ENCODE measurements around the gene CDH2.

CDH2 gene

DNA sequence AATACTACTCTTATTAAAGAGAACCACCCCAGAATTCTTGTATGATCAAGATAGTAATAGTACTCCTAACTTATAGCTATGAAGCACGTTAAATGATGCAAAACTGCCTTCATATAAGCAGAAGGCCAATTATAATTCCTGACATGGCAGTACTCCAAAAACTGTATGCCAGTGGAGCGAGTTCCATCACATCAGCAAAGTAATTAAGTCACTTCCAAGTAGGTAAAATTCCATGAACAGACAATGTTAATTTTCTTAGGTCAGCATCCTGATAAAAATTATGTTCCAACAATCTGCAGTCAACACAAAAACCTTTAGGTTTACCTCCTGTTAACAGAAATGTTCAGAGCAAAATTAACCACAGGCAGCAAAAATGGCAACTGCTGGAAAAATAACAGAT is 136.7 kb downstream of the CDH2 start:
- no peak for DNase-seq

DNA sequence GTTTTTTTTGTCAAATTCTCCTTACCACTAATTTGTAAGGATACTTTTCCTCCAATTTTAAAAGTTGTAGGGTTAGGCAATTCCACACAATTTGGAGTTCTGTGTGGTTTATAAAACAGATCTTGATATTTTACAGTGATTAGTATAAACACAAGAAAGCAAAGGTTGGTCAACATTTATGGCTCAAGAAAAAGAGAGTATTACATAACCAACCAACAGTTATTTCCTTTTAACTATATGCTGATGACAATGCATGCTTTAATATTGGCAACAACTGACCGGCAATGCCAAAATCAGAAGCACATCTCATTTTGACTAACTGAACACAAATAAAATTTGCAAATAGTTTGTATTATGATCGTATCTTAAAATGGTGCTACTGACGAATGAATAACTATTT is 137.2 kb downstream of the CDH2 start:
- no peak for DNase-seq

DNA sequence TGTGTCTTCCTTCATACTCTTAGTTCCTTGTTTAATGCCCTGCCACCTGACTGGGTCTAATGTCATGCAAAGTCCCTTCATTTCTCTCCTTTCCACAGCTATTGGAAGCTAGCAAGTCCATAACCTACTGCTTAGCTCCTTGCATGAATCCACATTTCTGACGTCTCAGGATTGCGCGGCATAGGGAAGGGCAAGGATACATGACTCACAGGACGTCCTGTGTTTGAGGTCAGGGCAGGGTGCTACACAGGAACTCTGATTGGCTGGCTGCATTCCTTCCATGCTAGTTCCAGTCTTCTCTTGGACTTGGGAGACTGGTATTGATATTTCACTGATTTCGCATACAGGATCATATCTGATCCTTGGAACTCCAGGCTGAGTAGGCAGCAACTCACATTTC is 137.9 kb downstream of the CDH2 start:
- no peak for DNase-seq

DNA sequence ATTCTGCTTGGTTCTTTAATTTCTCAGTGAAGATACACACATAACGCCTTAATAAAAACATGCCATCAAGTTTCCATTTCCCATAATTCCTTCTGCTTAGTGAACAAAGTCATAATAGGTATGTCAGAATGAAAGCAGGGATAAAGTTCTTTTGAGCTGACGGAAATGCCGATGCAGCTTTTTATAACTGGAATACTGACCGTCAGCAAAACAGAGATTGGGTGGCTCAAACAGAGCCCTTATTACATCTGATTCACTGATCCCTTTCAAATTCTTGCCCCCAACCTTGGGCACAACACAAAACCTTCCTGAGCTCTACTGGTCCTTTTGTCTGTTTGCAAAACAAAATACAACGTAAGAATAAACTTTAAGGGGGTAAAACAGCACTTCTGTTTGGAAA is 140.4 kb downstream of the CDH2 start:
- DNase-seq = peak; percentile 68

DNA sequence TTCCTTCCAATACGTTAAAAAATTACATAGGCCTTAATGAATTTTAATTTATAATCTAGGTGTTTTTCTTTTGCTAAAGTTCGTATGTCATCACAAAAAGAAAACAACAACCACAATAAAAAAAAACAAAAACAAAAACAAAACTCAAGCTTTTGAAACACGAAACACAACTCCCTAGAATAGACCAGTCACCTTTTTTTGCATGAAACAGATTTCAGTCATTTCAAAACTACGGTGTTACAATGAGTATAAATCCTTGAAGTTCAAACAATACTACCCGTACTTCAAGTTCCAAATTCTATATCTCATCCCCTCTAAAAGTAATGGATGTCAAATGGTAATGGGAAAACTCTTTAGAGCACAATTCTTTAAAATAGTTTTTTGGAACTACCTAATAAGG is 142.4 kb downstream of the CDH2 start:
- no peak for DNase-seq

DNA sequence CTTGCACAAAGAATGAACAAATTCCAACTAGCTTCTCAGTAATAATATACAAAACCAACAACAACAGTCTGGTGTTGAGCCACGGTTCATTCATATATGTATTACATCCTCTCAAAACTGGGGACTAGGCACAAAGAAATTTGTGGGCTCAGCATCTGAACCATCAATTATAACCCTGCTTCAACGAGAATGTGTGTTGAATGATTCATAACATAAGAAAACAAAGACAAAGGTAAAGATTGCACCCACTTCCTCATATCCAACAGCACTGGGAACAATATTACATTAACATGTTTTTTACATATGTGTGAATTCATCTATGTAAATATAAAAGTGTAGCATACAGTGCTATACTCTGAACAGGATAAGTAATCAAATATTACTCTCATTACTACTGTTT is 144.8 kb downstream of the CDH2 start:
- no peak for DNase-seq

DNA sequence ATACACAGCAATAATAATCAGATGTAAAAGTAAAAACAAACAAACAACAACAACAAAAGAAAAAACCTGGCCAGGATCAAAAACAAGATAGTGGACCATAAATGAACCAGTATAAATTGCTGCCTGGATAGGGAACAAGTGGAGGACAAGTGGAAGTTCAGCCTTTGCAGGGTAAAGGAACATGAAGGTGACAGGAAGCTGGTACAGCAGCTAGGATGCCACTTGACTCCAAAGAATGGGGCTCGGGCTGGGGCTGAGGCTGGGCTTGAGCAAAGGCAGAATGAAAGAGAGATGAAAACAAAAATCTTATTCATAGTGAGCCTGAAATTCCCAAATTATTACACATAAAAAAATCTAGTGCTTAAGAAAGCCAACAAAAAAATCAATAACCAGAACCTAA is 146.5 kb downstream of the CDH2 start:
- DNase-seq = no peak

DNA sequence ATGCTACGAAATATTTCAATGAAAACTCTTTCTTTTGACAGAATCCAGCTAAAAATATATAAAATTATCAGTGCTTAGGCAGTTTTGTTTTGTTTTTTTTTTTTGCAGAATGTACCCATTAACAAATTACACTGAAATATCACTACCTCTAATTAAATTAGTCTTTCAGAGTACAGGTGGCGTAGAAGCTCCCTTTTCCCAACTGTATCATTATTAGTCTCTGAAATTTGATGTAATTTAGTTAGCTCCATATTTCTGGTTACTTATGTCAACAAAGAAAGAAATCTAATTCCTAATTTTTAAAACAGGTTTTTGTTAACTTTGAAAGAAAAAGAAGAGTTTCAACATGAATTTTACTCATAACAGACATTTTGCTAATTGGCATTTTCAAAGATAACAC is 149.2 kb downstream of the CDH2 start:
- no peak for DNase-seq

DNA sequence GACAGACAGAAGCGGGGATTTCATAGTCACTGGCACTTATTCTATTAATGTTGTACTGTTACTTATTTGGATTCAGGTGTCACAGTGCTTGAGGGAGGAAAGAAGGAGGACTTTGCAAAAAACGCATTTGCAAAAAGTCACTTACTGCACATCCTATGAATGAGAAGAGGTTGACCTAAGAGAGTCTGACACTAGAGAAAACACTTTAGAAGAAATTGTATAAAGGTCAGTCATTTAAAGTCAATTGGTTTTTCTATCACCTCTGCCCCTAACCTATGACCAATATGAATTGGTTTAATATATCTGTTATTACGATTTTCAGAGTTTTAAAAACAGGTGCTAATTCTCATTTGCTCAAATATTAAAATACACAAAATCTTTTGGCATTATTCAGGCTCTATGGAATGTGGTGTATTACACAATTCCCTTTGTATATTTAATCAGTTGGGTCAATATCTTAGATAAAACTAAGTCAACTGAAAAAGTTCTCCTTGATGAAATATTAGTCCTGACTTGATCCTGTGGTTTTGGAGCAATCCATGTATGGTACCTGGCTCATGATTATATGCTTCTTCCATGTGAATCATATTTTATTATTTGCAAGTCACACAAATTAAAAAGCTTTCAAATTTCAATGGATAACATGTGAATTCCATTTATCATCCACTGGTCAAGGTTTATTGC is 157.4 kb downstream of the CDH2 start:
- no peak for DNase-seq

DNA sequence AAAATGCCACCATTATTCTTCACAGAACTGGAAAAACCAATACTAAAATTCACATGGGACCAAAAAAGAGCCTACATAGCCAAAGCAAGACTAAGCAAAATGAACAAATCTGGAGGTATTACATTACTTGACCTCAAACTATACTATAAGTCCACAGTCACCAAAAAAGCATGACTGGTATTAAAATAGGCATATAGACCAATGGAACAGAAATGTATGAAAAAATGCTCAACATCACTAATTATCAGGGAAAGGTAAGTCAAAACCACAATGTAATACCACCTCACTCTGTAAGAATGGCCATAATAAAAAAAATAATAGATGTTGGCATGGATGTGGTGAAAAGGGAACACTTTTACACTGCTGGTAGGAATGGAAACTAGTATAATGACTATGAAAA is 158.6 kb downstream of the CDH2 start:
- no peak for DNase-seq

DNA sequence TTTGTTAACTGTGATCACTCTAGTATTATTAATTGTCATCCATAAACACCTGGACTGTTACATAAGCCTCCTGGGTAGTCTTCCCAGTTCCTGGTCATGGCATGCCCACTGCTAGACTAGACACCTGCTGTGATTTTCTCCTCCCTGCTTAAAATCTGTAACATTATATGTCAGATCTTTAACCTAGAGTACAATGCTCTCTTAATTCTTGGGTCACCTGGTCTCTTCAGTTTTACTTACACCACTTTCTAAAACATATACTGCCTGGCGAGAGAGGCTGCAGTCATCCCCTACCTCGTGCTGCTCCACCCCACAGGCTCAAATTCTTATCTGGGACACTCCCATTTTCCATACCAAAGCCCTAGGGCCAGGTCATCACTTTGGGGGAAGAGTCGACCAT is 161.3 kb downstream of the CDH2 start:
- DNase-seq = no peak

DNA sequence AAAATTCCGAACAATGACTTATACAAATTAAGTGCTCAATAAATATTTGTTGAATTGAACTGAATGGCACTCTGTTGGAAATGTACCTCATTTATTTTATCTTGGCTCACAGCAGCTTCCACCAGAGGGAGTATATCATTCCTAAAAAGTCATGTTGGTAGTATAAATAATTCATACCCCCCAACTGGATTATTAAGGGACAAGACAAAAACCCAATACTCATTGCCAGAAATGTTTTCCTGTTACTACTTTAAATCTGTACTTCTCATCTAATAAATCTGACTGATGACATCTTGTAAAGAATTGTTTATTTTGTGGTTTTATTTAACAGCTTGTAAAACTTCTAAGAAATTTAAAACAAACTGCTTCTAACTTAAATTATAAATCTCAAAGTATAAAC is 163.9 kb downstream of the CDH2 start:
- peak; percentile 19 for DNase-seq

DNA sequence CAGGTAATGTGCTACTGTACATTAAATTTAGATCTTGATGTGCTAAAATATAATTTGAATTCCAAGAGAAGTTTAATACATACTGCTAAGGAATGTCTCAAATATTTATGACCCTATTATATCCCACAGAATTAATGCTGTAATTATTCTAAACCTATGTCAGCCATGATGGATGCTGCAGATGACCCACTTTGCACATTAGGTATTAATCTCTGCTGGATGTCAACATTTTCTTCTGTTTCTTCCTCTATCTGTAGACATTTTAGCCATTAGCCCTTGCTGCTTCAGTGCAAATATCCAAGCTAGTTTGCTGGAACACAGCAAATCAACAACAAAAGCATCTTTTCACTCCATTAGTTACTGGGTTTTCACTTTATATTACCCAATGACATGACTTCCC is 164.6 kb downstream of the CDH2 start:
- no peak for DNase-seq

DNA sequence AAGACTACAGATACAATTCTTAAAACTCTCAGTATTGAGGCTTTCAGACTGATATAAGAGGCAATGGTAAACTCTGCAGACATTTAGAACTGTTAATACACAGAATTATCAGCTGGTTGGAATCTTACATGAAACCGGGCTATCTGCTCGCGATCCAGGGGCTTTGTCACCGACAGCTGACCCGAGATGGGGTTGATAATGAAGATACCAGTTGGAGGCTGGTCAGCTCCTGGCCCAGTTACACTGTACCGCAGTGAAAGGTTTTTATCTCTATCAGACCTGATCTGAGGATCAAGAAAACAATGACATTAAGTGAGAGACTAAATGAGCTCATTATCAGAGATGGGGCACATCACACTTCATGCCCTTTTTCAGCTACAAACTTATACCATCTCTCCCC is 167.3 kb downstream of the CDH2 start:
- no peak for DNase-seq

DNA sequence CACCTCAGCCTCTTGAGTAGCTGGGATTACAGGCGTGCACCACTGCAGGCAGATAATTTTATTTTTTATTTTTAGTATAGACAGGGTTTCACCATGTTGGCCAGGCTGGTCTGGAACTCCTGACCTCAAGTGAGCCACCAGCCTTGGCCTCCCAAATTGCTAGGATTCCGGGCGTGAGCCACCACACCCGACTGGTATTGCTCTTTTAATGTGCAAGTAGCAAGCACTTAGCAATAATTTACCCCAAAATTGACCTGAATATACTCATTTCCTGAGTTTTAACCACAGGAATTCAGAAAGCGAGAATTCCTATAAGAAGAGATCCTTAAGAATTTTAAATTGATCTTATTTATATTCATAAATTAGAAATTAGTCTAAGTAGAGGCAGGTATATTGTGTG is 169.1 kb downstream of the CDH2 start:
- no peak for DNase-seq

DNA sequence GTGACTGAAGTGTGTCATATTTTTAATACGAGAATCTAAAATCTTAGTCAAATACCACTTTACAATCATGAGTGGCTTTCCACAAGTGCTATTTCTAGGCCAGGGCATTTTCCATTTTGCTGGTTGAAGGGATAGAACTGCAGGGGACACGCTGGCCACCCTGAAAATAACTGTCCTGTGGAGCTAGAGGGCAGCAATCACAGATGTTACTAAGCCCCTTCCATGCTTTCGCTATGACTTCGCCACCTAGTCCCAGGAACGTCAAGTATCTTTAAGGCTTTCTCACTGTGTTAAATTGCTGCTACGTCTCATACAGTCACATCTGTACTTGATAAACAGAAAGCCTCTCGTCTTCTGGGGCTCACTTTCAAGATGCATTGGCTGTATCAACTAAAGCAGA is 171.8 kb downstream of the CDH2 start:
- no peak for DNase-seq

DNA sequence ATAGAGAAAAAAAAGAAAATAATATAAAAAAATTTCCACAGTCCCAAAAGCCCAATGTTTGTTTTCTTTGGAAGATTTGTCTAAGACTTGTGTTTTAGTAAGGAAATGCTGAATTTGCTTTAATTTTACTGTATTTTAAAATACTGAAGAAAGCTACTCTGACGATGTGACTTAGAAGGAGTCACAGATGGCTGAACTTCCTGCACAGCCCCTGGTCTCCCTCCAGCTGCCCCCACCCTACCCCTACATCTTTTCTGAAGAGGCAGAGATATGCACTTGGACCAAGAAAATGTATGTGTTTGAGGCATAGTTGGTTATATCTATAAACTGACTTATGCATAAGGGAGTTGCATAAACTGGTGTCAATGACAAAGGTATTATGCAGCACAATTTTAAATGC is 172.3 kb downstream of the CDH2 start:
- no peak for DNase-seq

DNA sequence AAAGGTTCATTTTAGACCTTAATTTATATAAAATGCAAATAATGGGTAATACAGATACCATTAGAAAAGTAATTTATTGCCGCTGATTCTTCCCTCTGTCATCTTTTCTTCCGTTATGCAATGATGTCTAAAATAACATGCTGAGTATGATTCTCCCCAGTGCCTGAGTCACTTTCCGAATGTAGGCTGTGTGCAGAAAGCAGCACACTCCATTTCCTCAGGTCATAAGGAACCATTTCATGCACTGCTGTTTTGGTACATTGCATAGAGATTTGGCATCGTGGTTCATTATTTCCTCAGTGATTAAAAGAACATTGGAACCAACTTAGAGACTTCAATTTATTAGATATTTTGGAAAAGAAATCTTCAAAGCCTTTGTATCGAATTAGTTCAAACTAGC is 173.5 kb downstream of the CDH2 start:
- DNase-seq = no peak

DNA sequence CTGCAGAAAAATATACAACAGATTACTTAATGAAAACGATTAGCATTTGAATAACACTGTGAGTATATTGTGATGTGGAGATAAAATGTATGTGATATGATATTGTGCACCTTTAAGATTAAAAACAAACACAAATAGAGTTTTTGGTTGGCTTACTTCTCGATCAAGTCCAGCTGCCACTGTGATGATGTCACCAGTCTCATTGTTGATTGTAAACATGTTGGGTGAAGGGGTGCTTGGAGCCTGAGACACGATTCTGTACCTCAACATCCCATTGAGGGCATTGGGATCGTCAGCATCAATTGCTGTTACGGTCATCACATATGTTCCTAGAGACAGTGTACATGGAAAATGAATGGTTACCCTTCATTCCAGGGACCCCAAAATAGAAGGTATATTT is 174.1 kb downstream of the CDH2 start:
- DNase-seq = no peak

DNA sequence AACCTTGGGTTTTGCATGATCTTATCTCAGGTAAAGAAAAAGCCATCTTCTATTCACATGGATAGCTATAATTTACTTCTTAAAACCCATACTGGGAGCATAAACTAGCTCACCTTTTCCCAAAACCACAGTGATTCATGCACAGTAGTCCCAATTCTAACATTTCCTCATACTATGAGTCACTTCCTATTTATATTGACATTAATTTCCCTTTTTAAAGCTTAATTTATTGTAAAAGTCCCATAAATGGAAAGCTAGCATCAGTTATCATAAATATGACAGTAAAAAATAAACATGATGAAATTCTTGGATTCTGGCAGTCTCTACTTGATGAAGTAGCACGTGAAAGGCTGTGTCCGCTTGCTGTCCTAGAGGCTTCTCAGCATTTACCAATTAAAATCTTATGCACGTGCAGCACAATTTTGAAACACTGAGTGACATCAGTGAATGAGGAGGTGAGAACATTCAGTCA is 180.1 kb downstream of the CDH2 start:
- DNase-seq = no peak

DNA sequence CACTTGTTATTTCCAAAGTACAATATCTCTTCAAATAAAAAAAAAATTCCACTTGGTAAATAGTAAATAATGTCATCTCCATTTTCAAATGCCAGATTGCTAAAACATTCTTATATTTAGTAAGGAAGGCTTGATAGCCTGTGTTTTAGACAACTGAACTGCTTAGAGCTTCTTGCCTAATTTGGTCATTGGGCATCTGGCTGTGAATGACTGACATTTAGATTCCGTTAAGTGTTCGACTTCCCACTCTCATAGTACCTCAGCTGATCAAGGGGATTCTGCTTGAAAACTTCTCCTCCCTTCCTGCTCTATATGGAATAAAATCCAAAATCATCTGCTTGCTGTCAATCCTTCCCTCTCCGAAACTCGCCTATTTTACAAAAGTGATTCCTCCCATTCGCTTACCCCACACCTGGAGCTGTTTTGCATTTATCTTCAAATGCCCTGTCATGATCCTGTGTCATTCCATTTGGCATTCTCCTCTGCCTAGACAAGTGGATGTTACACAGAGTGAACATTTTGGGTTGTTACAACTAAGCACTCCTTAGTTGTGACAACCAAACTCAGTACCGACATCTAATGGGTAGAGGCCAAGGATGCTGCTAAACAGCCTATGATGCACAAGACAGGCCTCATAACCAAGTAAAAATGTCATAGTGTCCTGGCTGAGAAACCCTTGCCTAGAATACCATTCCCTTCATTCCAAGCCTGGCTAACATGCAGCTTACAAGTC is 181.0 kb downstream of the CDH2 start:
- no peak for DNase-seq

DNA sequence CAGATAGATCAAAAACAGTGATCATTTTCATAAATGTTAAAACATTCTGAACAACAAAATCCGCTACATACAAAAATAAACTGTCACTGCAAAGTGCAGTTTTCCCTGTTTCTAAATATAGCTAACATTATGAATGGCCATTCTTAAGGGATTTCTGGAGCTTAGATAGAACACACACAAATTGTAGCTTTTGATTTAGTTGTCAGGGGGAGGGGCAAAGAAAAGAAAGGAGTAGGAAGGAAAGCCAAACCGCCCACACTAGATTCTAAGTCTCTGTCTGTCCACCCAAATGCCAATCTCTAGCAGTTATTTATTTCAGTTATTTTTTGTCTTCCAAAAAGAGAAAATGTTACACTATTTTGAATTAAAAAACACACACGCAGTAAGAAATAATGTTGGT is 182.4 kb downstream of the CDH2 start:
- no peak for DNase-seq

DNA sequence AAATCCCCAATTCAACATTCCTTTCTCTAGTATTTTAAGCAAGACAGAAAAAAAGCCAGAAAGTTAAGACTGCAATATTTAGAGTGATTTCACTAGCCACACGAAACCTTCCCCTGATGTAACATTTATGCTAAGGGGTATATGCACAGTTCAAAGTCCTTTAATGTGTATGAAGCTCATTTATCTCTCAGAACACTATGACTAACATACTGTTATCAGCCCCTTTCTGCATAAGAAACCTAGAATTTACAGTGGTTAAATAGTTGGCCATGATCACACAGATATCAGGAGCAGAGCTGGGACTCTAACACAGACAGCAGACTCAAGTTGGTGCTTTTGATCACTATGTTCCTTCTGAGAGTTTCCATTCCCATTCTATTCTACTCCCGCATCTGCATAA is 185.5 kb downstream of the CDH2 start:
- no peak for DNase-seq

DNA sequence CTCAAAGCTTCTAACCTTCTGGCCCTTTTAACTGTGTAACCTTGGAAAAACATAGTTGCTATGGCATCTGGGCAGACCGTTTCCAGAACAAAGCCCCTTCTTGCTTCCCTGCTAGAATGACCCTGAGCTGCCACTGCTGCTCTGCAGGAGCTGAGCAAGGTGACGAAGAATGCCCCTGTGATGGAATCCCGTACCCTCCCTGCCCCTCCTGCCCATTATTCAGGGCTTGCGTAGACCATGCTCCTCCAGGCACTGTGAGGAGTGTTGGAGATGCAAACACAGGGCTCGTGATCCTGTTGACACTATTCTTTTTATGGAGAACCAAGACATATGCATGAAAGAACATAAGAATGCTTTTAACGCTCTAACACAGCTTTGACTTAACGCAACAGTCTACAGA is 191.1 kb downstream of the CDH2 start:
- DNase-seq = no peak

DNA sequence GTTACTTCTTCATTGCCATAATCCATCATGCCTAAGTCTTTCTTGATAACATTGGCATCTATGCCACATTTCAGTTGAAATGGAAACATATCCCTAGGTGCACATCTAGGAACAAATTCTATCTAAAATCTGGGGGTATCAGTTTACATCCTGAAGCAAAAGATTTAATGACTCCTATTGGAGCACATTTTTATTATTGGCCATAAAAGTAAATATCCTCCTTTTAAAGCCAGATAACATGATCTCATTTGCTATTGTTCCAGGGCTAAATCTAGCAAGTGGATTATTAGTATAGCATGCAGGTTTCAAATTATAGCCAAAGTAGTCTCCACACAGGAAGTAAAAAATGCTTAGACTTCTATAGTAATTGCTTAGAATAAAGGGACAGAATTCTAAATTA is 193.2 kb downstream of the CDH2 start:
- no peak for DNase-seq
